Right lobe of liver (tissue), 6 donors: ENCODE results near the gene CCL2. TPM values are rescaled to one million over a fixed set of nuclear protein-coding genes. Genes with fewer than 3 reads are reported as not detected.

Experiments used
- ATAC-seq, 4 donors: fragments of 200-7000 bp; cut with Tn5 transposase; one replicate each; pipeline ENCODE4 v1.9.1; 2020; ENCODE audit warnings: mild to moderate bottlenecking in 4 of 4, moderate library complexity in 4 of 4
- DNase-seq, 3 donors: peaks; one replicate each; pipeline ENCODE4 v3.0.0-alpha.2; 2020
- H3K27ac ChIP-seq, 3 donors: fragments of 200-600 bp; one replicate each; pipeline ENCODE4 v1.8.0; 2022
- H3K27me3 ChIP-seq, 2 donors: fragments of 200-600 bp; one replicate each; pipeline ENCODE4 v1.8.0; 2022
- H3K36me3 ChIP-seq, 4 donors: fragments of 200-600 bp; sonication (generic) in 1 of 4; one replicate each; pipeline versions ENCODE4 v1.5.1 to v1.8.0; 2017 to 2022; ENCODE audit warnings: control low read depth in 1 of 4
- H3K4me1 ChIP-seq, 4 donors: fragments of 200-600 bp; sonication (generic) in 1 of 4; one replicate each; pipeline versions ENCODE4 v1.5.1 to v1.8.0; 2017 to 2022; ENCODE audit warnings: control low read depth in 1 of 4
- H3K4me3 ChIP-seq, 3 donors: fragments of 200-600 bp; one replicate each; pipeline ENCODE4 v1.8.0; 2022
- H3K9me3 ChIP-seq, 4 donors: fragments of 200-600 bp; sonication (generic) in 1 of 4; one replicate each; pipeline versions ENCODE4 v1.5.1 to v1.8.0; 2017 to 2022; ENCODE audit warnings: control low read depth in 1 of 4
- CTCF ChIP-seq, 4 donors: fragments of 200-600 bp in 3 of 4; fragments of 450-650 bp in 1 of 4; IDR thresholded peaks; one replicate each; pipeline versions ENCODE4 v1.5.1 to v1.8.0; 2016 to 2022; ENCODE audit warnings: antibody characterized with exemption in 4 of 4, mild to moderate bottlenecking in 2 of 4
- POLR2A ChIP-seq: fragments of 450-650 bp; IDR thresholded peaks from one replicate; pipeline ENCODE4 v1.6.1; 2017; ENCODE audit warnings: antibody characterized with exemption, mild to moderate bottlenecking
- WGBS: methylation state at CpG from one replicate; pipeline ENCODE4 v1.1.6; 2018; ENCODE audit warnings: low coverage, low lambda C conversion rate; ENCODE audit not compliant: insufficient coverage; ENCODE audit errors: missing lambda C conversion rate; 5-methylcytosine and 5-hydroxymethylcytosine counted together
- intact Hi-C, 2 donors: fragments of 100-400 bp; cut with DNase I; formaldehyde crosslinking; loops; one replicate each; pipeline versions ENCODE4 v1.11.2 to v1.14.1; 2022
- total RNA-seq, 6 experiments: library from RNA; depleted of rRNA in 2 of 6; stranded (reverse); fragments of >200 nt in 2 of 6; fragmentation: NEBNext Ultra II Directional in 3 of 6; extraction: Animal tissue kit (Norgen Biotek cat#: 25700) in 3 of 6; gene quantifications; one replicate each; pipeline versions ENCODE4 v1.1.0 to v1.2.4, GENCODE V29; 2016 to 2023
- donor health status: DM: no; HTN: yes; CAD: no.
- donor health status: DM: no; HTN: no; CAD: no.
- donor health status: DM: no; HTN: no; CAD: no.
- donor health status: DM: no; HTN: yes; CAD: no.
- donor health status: DM: no; HTN: yes; CAD: no.

Gene CCL2
- total RNA-seq, 6 experiments from 2014 or later: 0.66 to 32.2 (median 3.8) TPM

DNA sequence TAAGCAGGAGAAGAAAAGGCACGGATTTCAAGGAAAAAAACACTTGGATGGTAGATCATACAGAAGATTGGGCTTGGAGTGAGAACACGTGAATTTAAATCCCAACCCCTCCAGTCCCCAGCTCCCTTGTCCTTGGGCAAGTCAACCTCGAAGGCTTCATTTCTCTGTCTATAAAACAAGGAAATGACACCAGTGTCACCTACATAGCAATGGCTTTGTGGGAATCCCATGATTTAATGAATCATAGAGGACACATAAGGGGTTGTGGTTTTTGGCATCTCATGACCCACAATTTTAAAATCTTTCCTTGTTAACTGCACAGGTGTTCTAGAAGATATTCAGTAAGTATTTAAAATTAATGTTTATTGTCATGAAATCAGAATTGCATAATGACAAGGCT, 8.2 kb upstream of the CCL2 start:
- peak in 1 of 4 donors; percentile 12 for ATAC-seq
- no peak for TF ChIP-seq CTCF (IDR thresholded peaks at IDR 0.05)
- 37% methylated on average over 3 of the region's 3 CpGs for WGBS
- no peak overlapping the region for H3K27ac ChIP-seq
- no peaks in the 10 kb centered on the region for H3K36me3 ChIP-seq
- no peak overlapping the region for H3K4me3 ChIP-seq
- no peak for DNase-seq
- H3K27me3 ChIP-seq: no peaks in the 10 kb centered on the region
- H3K9me3 ChIP-seq: no peaks in the 10 kb centered on the region
- H3K4me1 ChIP-seq: peaks cover 0 to 10% (median 0%) of the 10 kb centered on the region in 4 donors
- intact Hi-C loops: no loop called here

DNA sequence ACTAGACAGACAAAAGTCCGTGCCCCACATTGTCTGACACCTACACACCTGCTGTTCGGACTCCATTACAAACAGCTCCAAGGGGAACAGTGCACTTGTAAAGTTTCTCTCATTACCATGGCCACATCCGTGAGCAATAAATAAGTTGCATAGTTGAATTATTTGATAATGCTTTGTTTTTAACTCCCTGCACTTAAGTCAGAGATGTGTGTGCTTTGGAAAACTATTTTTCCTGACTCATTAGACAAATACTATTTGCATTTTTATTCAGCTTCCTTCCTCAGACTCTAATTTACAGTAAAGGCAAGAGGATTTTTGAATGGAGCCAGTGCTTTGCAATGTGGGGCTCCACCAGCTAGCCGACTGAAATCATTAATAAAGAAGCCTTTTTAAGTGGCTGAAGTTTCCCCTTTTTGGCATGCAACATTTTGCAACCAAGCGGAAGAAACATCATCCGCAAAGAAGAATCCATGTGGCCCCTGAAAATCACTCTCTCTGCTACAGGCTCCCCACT, 6.5 kb upstream of the CCL2 start:
- Histone ChIP-seq H3K27ac (peak overlapping the region in 1 of 3 donors; percentile 51), H3K9me3 (no peaks in the 10 kb centered on the region), H3K36me3 (no peaks in the 10 kb centered on the region), H3K4me3 (no peak overlapping the region), H3K4me1 (peaks cover 0 to 17% (median 0%) of the 10 kb centered on the region in 4 donors), H3K27me3 (no peaks in the 10 kb centered on the region)
- DNase-seq (no peak), ATAC-seq (peak in 1 of 4 donors; percentile 9)
- intact Hi-C loops: no loop called here
- WGBS: 51% methylated on average over 6 of the region's 6 CpGs
- no peak for TF ChIP-seq POLR2A

- no peaks in the 10 kb centered on the region for H3K27me3 ChIP-seq
- no peak for DNase-seq
- H3K36me3 ChIP-seq: no peaks in the 10 kb centered on the region
- peaks cover 0 to 17% (median 2%) of the 10 kb centered on the region in 4 donors for H3K4me1 ChIP-seq
- H3K9me3 ChIP-seq: no peaks in the 10 kb centered on the region
- H3K4me3 ChIP-seq: no peak overlapping the region
- ATAC-seq: no peak
- WGBS: 17% methylated on average over 1 of the region's 1 CpG
- peak overlapping the region in 1 of 3 donors; percentile 51 for H3K27ac ChIP-seq
- intact Hi-C loops: no loop called here
- no peak for TF ChIP-seq CTCF (IDR thresholded peaks at IDR 0.05)
- no peak for TF ChIP-seq POLR2A
Observed at GRCh38 chr17:34249061-34249460, 6.0 kb upstream of the CCL2 start.

GRCh38 chr17:34249478-34249877, 5.6 kb upstream of the CCL2 start:
- Histone ChIP-seq H3K4me3 (no peak overlapping the region), H3K27ac (peak overlapping the region in 1 of 3 donors; percentile 51), H3K27me3 (no peaks in the 10 kb centered on the region), H3K36me3 (no peaks in the 10 kb centered on the region), H3K9me3 (no peaks in the 10 kb centered on the region), H3K4me1 (peaks cover 0 to 19% (median 3%) of the 10 kb centered on the region in 4 donors)
- intact Hi-C loops: no loop called here
- TF ChIP-seq POLR2A (no peak), CTCF (IDR thresholded peaks at IDR 0.05) (no peak)
- ATAC-seq (peak in 2 of 4 donors; percentile 4 to 8), DNase-seq (no peak)
- WGBS: 25% methylated on average over 1 of the region's 1 CpG

- ATAC-seq: no peak
- WGBS: 73% methylated on average over 3 of the region's 3 CpGs
- Histone ChIP-seq H3K36me3 (no peaks in the 10 kb centered on the region), H3K9me3 (no peaks in the 10 kb centered on the region), H3K27ac (no peak overlapping the region), H3K4me3 (no peak overlapping the region), H3K27me3 (no peaks in the 10 kb centered on the region), H3K4me1 (peaks cover 0 to 26% (median 4%) of the 10 kb centered on the region in 4 donors)
- intact Hi-C loops: no loop called here
- no peak for DNase-seq
- no peak for TF ChIP-seq CTCF (IDR thresholded peaks at IDR 0.05)
- no peak for TF ChIP-seq POLR2A
Observed at GRCh38 chr17:34251186-34251585, 3.9 kb upstream of the CCL2 start.
